Measurements from ENCODE around the gene C5orf63. TPM values are rescaled to one million over a fixed set of nuclear protein-coding genes. Genes with fewer than 3 reads are reported as not detected.

C5orf63 gene
- total RNA-seq, 1 donor from 2014 or later: 1.5 TPM

DNA sequence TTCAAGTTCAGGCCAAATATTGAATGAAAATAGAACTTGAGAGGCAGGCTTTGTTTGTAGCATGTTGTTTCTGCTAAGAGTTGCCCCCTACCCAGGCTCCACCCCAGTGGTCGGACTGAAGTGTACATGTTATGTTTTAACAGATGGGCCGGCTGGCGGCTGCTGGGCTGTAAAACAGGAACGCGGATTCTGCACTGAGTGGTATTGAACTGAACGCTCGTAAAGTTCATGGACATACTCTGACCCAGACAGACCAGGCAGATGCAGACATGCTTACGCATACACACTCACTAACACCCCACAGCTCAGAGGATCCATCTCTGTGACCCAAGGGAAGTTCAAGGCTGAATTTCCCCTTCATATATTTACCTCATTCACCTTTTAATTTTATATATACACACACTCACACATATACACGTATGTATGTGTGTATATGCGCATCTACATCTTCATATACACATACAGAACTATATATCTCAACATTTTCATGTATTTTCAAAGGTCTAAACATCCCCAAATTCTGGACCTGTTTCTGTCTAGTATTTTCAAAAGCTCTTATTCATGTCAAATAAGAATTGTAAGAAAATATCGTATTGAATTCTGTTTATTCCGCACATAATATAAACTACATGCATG, 44.4 kb downstream of the C5orf63 start:
- Mint-ChIP-seq H3K4me3 (peak overlapping the region; percentile 90), H3K9me3 (peaks cover 2% of the 10 kb centered on the region), H3K27me3 (ENCODE audit: insufficient read depth, low read depth) (peaks cover 6% of the 10 kb centered on the region), H3K36me3 (no peaks in the 10 kb centered on the region), H3K27ac (no peak overlapping the region), H3K4me1 (peaks cover 10% of the 10 kb centered on the region)
- no peak for TF ChIP-seq EZH2phosphoT487 (IDR thresholded peaks at IDR 0.05)
- TF ChIP-seq, protein P1, sequence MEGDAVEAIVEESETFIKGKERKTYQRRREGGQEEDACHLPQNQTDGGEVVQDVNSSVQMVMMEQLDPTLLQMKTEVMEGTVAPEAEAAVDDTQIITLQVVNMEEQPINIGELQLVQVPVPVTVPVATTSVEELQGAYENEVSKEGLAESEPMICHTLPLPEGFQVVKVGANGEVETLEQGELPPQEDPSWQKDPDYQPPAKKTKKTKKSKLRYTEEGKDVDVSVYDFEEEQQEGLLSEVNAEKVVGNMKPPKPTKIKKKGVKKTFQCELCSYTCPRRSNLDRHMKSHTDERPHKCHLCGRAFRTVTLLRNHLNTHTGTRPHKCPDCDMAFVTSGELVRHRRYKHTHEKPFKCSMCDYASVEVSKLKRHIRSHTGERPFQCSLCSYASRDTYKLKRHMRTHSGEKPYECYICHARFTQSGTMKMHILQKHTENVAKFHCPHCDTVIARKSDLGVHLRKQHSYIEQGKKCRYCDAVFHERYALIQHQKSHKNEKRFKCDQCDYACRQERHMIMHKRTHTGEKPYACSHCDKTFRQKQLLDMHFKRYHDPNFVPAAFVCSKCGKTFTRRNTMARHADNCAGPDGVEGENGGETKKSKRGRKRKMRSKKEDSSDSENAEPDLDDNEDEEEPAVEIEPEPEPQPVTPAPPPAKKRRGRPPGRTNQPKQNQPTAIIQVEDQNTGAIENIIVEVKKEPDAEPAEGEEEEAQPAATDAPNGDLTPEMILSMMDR (IDR thresholded peaks at IDR 0.05): no peak
- no peak for TF ChIP-seq EZH2 (IDR thresholded peaks at IDR 0.05)
- Histone ChIP-seq H3F3A (ENCODE audit: low read depth) (peaks cover 11% of the 10 kb centered on the region), H3K36me3 (no peaks in the 10 kb centered on the region), H3K9ac (no peak overlapping the region), H3K4me3 (peak overlapping the region; percentile 68), H4K20me1 (ENCODE audit: low read depth) (no peaks in the 10 kb centered on the region), H3K27me3 (peaks cover 48% of the 10 kb centered on the region), H2AFZ (replicated peaks) (no peak overlapping the region), H3K4me2 (peak overlapping the region; percentile 86), H3K79me2 (ENCODE audit: low read depth) (no peaks in the 10 kb centered on the region), H3K9me3 (ENCODE audit: low read depth) (no peaks in the 10 kb centered on the region), H3K4me1 (no peaks in the 10 kb centered on the region), H3K27ac (no peak overlapping the region)
- no peak for DNase-seq (ENCODE audit: low spot score)

DNA sequence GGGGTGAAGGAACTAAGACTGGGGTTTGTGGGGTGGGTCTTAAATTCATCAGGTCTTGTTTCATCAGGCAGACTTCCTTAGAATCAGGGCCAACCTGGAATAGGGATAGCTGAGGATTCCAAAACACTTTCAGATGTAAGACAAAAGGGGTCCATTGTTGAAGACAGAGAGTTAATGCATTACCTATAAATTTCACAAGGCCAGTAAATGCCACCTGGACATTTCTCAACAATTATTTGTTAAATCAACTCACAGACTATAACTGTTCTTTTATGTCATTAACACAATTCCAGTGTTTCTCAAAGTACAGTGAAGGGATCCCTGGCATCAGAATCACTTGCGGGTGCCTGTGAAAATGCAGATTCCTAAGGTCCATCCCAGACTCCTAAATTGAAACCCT, 45.8 kb downstream of the C5orf63 start:
- TF ChIP-seq EZH2phosphoT487 (IDR thresholded peaks at IDR 0.05) (no peak), EZH2 (IDR thresholded peaks at IDR 0.05) (no peak)
- TF ChIP-seq, protein P1 (IDR thresholded peaks at IDR 0.05): no peak
- no peak overlapping the region for H3K9ac ChIP-seq
- H3K27me3 ChIP-seq: peaks cover 38% of the 10 kb centered on the region
- H3K4me1 ChIP-seq: no peaks in the 10 kb centered on the region
- no peak for DNase-seq (ENCODE audit: low spot score)
- no peak overlapping the region for H3K4me2 ChIP-seq
- H3K27ac Mint-ChIP-seq: no peak overlapping the region
- no peaks in the 10 kb centered on the region for H3K79me2 ChIP-seq (ENCODE audit: low read depth)
- H4K20me1 ChIP-seq (ENCODE audit: low read depth): no peaks in the 10 kb centered on the region
- H3F3A ChIP-seq (ENCODE audit: low read depth): peaks cover 11% of the 10 kb centered on the region
- no peak overlapping the region for H3K4me3 Mint-ChIP-seq
- H3K36me3 Mint-ChIP-seq: no peaks in the 10 kb centered on the region
- no peak overlapping the region for H2AFZ ChIP-seq (replicated peaks)
- no peak overlapping the region for H3K27ac ChIP-seq
- no peaks in the 10 kb centered on the region for H3K9me3 Mint-ChIP-seq
- peaks cover 10% of the 10 kb centered on the region for H3K4me1 Mint-ChIP-seq
- H3K27me3 Mint-ChIP-seq (ENCODE audit: insufficient read depth, low read depth): peaks cover 6% of the 10 kb centered on the region
- H3K9me3 ChIP-seq (ENCODE audit: low read depth): no peaks in the 10 kb centered on the region
- no peak overlapping the region for H3K4me3 ChIP-seq
- no peaks in the 10 kb centered on the region for H3K36me3 ChIP-seq

DNA sequence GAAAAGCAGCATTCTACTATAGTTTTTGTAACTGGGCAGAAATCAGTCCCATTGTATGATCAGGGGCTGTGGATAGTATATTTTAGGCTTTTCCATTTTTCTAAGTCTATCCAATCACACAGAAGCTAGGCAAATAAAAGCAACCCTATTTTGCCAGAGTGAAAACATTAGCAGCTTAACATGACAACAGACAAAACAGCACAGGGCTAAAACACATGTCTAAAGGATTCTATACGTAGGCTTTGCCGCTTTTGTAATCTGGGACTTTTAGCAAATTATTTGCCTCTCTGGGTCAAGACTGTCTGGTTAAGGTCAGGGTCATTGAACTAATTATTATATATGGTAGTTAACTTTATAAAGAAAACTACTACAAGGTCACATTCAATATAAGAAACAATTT, 47.1 kb downstream of the C5orf63 start:
- Histone ChIP-seq H3K9ac (no peak overlapping the region), H3K27ac (no peak overlapping the region), H3K4me1 (no peaks in the 10 kb centered on the region), H4K20me1 (ENCODE audit: low read depth) (no peaks in the 10 kb centered on the region), H2AFZ (replicated peaks) (no peak overlapping the region), H3F3A (ENCODE audit: low read depth) (peaks cover 6% of the 10 kb centered on the region), H3K4me2 (no peak overlapping the region), H3K27me3 (peaks cover 24% of the 10 kb centered on the region), H3K4me3 (no peak overlapping the region), H3K36me3 (no peaks in the 10 kb centered on the region), H3K9me3 (ENCODE audit: low read depth) (no peaks in the 10 kb centered on the region), H3K79me2 (ENCODE audit: low read depth) (no peaks in the 10 kb centered on the region)
- DNase-seq (ENCODE audit: low spot score): no peak
- Mint-ChIP-seq H3K36me3 (no peaks in the 10 kb centered on the region), H3K27me3 (ENCODE audit: insufficient read depth, low read depth) (peaks cover 2% of the 10 kb centered on the region), H3K27ac (no peak overlapping the region), H3K4me1 (peaks cover 10% of the 10 kb centered on the region), H3K4me3 (no peak overlapping the region), H3K9me3 (no peaks in the 10 kb centered on the region)
- TF ChIP-seq, protein P1 (IDR thresholded peaks at IDR 0.05): no peak
- TF ChIP-seq EZH2 (IDR thresholded peaks at IDR 0.05): no peak
- no peak for TF ChIP-seq EZH2phosphoT487 (IDR thresholded peaks at IDR 0.05)

All from neural progenitor cell (in vitro differentiated cells).